Brain microvascular endothelial cell (primary cell): ENCODE results near the gene FAM120B.

Experiments used
- DNase-seq: peaks from one replicate; pipeline ENCODE4 v3.0.0-alpha.2; 2020
- H3K27ac ChIP-seq: fragments of 250-450 bp; sonication (Bioruptor Pico); 2 replicates; pipeline ENCODE4 v1.5.1; 2020; ENCODE audit warnings: mild to moderate bottlenecking, moderate library complexity
- H3K27me3 ChIP-seq: fragments of 250-450 bp; sonication (Bioruptor Pico); replicated peaks from 2 replicates; pipeline ENCODE4 v1.5.1; 2020; ENCODE audit warnings: mild to moderate bottlenecking
- H3K36me3 ChIP-seq: fragments of 250-450 bp; sonication (Bioruptor Pico); replicated peaks from 2 replicates; pipeline ENCODE4 v1.5.1; 2020; ENCODE audit warnings: mild to moderate bottlenecking
- H3K4me3 ChIP-seq: 2 replicates; pipeline ENCODE4 v1.5.1; 2011; ENCODE audit warnings: low read depth, mild to moderate bottlenecking, control low read depth, low read length, moderate library complexity
- CTCF ChIP-seq: IDR thresholded peaks from 2 replicates; pipeline ENCODE4 v1.5.1; 2011; ENCODE audit warnings: low read depth, mild to moderate bottlenecking, moderate library complexity, low read length, control low read depth, inconsistent platforms; ENCODE audit errors: missing control alignments
- in situ Hi-C: cut with HindIII; loops from 2 replicates; pipeline ENCODE4 v1.10.0; 2017; ENCODE audit warnings: low sequenced_read_pairs, low pct_ligation_motif_present

Gene FAM120B

DNA sequence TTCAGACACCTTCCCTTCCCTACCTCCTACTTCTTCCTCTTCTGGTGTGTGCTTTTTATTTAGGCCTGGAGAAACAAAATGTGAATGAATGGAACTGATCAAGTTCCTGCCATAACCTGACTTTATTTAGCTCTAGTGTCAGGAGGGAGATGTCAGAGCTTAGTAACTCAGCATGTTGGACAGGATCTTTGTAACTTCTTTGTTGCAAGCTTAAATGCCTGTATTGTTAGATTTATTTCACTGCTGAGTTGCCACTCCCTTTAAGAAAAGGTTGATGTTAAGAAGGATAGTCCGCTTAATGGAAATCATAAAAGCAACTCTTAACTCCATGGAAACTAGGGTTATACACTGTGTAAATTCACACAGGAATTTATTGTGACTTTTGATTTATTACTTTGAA lies 2.2 kb downstream of the FAM120B start:
- Histone ChIP-seq H3K27ac (no peak overlapping the region), H3K4me3 (no peak overlapping the region), H3K27me3 (no peaks in the 10 kb centered on the region), H3K36me3 (no peaks in the 10 kb centered on the region)
- in situ Hi-C loops = no loop called here
- no peak for DNase-seq
- TF ChIP-seq CTCF = no peak

DNA sequence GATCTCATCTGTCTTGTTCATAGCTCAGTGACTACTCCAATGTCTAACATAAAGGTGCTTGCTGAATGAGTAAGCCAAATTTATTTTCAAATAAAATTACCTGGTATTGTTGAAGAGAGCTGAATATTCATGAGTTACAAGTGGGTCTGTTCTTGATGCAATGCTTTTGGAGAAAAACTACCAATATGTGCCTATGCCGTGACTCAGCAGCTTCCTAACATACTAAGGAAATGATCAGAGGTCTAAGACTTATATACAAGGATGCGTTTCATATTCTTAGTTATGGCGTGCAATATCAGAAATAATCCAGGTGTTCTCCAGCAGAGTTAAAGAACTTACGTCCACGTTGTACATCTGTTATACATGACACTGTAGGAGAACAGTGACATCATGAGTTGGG lies 5.1 kb downstream of the FAM120B start:
- no peak for DNase-seq
- Histone ChIP-seq H3K36me3 (no peaks in the 10 kb centered on the region), H3K27me3 (no peaks in the 10 kb centered on the region), H3K4me3 (no peak overlapping the region), H3K27ac (no peak overlapping the region)
- TF ChIP-seq CTCF = no peak
- in situ Hi-C loops = no loop called here

DNA sequence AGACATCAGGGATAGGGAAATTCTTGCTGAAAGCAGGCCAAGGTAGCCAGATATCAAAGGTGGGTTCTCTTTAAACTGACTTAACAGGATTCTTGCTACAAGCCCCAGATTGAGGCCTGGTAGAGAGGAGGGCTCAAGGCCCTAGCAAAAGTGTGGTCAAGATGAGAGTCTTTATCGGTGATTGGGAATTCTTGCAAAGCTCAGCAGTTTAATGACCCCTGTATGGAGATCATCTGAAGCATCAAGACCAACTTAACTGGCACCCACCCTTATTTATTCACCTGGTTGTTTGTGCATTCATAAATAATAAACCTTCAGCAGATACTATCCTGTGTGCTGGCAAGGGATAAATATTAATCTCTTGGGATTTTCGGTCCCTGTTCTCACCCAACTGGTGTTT lies 6.3 kb downstream of the FAM120B start:
- in situ Hi-C loops = no loop called here
- peaks cover 7% of the 10 kb centered on the region for H3K36me3 ChIP-seq
- DNase-seq = no peak
- no peaks in the 10 kb centered on the region for H3K27me3 ChIP-seq
- no peak overlapping the region for H3K4me3 ChIP-seq
- H3K27ac ChIP-seq = no peak overlapping the region
- TF ChIP-seq CTCF = no peak

DNA sequence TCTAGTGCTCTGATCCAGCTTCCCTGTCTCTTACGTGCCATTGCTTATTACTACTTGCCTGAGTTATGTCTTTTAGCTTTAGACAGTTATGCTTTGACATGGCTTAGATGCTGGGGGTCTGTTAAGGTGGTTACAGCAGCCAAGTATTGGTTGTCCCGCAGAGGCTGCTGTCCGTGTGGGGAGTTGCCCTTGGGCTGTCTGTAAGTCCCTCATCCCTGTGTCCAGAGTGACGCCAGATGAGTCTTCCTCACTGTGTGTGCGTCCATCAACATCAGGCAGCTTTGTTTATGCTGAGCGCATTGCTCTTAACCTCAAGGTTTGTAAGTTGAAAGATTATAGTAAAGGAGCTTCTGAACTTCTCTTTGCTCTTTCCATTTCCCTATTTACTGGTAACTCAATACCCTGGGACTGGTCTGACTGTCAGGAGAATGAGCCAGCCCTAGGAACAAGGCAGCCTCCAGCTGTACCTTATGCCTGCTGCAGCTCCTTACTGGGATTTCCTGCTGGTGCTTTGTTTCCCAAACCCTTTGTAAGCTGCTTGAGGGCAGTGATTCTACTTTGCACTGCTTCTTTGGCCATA lies 7.2 kb downstream of the FAM120B start:
- no peak overlapping the region for H3K4me3 ChIP-seq
- peaks cover 8% of the 10 kb centered on the region for H3K36me3 ChIP-seq
- H3K27ac ChIP-seq = no peak overlapping the region
- TF ChIP-seq CTCF = no peak
- in situ Hi-C loops = no loop called here
- DNase-seq = no peak
- H3K27me3 ChIP-seq = no peaks in the 10 kb centered on the region

- no peak overlapping the region for H3K27ac ChIP-seq
- H3K36me3 ChIP-seq = peaks cover 13% of the 10 kb centered on the region
- DNase-seq = no peak
- H3K27me3 ChIP-seq = no peaks in the 10 kb centered on the region
- in situ Hi-C loops = no loop called here
- TF ChIP-seq CTCF = no peak
- no peak overlapping the region for H3K4me3 ChIP-seq
These were observed 8.4 kb downstream of the FAM120B start for GRCh38 chr6:170314983-170315382.

DNA sequence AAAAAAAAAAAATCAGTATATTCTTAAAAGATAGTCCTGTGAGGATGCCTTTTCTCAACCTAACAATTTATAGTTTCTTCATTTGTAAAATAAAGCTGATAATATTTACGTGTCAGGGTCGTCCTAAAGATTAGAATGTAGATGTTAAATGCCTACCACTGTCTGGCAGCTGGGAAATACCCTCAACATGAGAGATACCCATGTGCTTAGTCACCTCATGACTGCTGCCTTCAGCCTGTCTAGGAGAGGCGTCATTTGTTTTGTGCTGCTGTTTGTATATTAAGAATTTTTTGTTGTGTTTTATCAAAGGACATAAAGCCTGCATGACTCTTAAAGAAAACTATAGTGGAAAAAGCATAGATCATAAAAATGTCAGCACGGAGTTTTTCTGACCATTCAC lies 9.5 kb downstream of the FAM120B start:
- Histone ChIP-seq H3K27me3 (no peaks in the 10 kb centered on the region), H3K4me3 (no peak overlapping the region), H3K36me3 (peaks cover 13% of the 10 kb centered on the region), H3K27ac (no peak overlapping the region)
- in situ Hi-C loops = no loop called here
- no peak for TF ChIP-seq CTCF
- DNase-seq = peak; percentile 52
